GM19239 (cell line): Measurements from ENCODE around the gene SPEM1.

Experiments used
- DNase-seq: peaks from one replicate; pipeline ENCODE4 v3.0.0; 2011; ENCODE audit warnings: low spot score; ENCODE audit not compliant: insufficient read length
- FAIRE-seq: peaks from 2 replicates; lab custom pipeline; 2011; peaks lifted over from hg19 to GRCh38; lab: Jason Lieb, UNC

The SPEM1 gene

DNA sequence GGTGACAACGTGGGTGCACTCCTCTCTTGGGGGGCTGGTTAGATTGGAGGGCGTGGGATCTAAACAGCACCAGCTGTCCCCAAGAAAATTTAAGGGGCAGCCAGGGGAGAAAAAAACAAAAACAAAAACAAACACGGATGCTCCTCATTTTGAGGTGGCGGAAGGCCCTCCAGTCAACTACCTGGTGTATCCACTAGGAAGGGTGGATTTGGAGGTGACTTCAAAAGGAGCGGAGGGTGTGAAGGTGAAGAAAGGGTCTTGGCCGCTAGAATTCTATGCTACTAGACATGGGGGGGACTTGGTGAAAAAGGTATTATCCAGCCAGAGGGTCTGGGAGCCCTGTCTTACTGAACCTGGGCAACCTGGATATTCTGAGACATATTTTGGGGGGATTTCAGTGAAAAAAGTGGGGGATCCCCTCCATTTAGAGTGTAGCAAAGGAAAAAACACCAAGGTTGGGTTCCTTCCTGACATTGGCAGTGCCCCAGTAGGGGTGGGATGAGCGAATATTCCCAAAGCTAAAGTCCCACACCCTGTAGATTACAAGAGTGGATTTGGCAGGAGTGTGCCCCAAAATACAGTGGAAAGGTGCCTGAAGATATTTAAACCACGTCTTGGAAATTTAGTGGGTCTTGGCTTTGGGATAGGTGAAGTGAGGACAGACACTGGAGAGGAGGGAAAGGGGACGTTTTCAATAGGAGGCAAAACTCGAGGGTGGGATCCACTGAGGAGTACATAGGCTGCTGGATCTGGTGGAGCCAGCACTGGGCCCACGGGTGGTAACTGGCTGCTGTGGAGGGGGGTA lies 18.7 kb downstream of the SPEM1 start:
- DNase-seq (no peak), FAIRE-seq (no peak)

DNA sequence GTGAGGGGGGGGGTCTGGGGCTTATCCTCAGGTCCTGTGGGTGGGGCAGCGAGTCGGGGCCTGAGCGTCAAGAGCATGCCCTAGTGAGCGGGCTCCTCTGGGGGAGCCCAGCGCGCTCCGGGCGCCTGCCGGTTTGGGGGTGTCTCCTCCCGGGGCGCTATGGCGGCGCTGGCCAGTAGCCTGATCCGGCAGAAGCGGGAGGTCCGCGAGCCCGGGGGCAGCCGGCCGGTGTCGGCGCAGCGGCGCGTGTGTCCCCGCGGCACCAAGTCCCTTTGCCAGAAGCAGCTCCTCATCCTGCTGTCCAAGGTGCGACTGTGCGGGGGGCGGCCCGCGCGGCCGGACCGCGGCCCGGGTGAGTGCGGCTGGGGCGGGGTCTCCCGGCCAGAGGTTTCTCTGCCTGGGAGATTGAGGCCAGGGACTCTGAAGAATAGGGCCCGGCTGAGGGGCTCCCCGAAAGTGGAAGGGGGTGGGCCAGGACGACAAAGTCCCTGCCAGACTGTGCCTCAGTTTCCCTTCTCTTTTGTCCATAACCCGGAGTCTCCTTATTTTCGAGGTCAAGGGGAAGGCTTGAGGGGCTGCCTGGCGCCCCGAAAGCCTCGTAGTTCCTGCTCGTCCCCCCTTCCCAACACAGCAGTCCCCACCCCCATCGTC lies 19.5 kb downstream of the SPEM1 start, which contains the start of gene FGF11:
Gene FGF11 (plus strand): TSS at position 51 of the 651 bp plus-strand sequence. CDS start 109 bp downstream, at position 160.
- no peak for DNase-seq
- FAIRE-seq = no peak

DNA sequence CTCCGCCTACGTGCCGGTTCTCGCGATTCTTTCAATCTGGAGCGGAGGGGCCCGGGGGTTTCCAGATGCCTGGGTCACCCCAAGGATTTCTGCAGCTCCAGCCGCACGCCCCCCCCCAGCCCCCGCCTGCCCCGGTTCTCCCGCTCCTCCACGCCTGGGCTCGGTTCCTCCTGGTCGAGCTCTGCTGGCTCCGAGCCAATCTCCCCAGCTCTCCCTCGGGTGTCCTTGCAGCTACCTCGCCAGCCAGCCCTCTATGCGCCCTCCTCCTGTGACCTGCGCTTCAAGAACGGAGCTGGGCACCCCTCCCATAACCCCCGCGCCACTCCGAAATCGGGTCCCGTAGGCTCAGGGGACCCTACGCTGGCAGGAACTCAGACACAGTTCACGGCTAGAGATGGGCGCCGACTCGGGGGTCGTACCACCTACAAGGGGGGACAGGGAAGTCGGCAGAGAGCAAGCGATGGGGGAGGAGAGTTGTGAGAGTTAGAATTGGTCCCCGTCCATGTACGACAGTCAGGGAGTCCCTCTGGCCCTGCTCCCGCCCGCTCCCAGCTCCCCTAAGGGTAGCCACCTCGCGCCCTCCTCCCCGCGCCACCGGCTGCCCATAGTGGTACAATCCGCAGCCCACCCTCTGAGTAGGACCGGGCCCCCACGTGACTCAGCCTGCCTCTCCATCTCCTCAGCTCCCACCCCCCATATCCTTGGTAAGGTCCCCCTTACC lies 20.1 kb downstream of the SPEM1 start:
- FAIRE-seq (peak; percentile 87), DNase-seq (no peak)

DNA sequence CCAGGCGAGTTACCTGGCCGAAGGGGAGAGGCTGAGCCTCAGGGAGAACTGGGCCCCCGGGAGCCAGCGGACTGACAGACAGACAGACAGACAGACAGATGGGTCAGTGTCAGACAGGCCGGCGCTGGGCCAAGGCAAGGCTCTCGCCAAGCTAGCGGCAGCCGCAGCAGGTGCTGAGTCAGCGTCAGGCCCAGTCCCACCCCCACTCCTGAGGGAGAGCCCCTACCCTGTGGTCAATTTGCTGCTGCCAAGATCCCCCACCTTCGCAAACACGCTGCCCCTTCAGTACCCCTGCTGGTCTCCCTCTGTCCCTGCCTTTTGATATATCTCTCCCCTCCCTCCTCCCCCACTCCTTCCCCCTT lies 20.7 kb downstream of the SPEM1 start:
- DNase-seq = no peak
- FAIRE-seq = no peak

DNA sequence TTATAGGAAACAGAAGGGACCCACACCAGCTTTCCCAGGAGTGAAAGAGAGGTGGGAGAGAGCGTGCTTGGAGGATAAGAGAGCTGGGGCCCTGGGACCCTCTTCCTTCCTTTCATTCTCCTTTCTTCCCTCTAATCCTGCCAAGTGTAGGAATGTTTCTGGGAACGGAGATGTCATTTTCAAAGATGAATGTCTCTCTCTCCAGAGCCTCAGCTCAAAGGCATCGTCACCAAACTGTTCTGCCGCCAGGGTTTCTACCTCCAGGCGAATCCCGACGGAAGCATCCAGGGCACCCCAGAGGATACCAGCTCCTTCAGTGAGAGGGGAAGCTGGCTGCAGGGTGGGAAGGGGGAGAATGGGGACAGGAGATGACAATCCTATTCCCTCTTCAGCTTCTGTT lies 21.1 kb downstream of the SPEM1 start:
- no peak for FAIRE-seq
- DNase-seq = no peak

DNA sequence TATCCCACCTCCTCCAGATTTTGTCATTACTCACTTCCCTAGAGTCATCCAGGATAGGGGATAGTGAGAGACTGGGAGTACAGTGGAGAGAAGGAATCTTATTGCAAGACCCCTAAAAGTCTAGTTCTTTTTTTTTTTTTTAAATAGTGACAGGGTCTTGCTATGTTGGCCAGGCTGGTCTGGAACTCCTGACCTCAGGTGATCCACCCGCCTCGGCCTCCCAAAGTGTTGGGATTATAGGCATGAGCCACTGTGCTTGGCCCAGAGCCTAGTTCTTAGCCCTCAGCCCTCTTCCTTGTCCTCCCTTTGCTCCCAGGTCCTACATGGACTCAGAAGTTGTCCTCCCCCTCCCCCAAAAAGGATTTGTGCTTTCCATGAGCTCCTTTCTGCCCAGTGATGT lies 22.0 kb downstream of the SPEM1 start:
- no peak for FAIRE-seq

DNA sequence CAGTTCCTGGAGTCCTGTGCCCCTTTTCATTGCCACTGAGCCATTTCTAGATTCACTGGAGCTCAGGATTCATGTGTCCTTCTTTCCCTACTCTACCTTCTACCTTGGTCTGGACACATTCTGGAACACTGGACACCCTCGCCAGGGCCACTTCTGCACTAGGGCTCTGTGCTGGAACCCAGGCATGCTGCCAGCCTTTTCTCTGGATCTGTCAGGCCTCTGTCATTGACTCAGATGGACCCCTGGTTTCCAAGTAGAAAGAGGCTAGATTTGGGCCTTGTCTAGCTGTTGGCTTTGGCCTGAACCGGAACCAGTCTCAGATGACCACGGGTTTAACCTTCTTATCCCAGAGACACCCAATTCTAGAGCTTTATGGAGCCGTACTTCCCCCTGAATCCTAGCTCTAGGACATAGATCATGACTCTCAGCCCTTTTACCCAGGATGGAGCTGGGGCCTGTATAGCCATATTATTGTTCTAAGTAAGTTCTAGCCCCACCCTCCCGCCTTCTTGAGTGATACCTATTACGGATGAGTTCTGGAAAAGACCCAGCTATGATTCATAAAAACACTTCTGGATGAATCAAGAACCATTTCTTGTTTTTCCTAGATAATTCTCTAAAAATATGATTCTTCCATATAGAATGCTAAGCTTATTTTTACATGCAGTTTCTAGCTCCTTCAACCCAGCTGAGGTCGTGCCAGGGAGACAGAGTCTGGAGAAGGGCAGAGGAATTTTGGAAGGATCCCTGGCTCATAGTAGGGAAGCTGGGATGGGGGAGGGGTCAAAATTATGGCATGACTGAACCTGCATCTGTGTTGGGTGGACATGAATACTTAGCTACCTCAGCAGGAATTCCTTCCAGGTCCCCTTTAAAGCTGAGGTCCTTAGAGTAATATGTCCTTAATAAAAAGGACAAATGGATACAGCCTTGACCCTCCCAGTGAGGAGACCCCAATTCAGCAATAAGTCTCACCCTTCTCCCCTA lies 23.7 kb downstream of the SPEM1 start:
- DNase-seq (no peak), FAIRE-seq (no peak)

More for the DNA sequence above, 22.0 kb downstream of the SPEM1 start:
- DNase-seq = no peak

DNA sequence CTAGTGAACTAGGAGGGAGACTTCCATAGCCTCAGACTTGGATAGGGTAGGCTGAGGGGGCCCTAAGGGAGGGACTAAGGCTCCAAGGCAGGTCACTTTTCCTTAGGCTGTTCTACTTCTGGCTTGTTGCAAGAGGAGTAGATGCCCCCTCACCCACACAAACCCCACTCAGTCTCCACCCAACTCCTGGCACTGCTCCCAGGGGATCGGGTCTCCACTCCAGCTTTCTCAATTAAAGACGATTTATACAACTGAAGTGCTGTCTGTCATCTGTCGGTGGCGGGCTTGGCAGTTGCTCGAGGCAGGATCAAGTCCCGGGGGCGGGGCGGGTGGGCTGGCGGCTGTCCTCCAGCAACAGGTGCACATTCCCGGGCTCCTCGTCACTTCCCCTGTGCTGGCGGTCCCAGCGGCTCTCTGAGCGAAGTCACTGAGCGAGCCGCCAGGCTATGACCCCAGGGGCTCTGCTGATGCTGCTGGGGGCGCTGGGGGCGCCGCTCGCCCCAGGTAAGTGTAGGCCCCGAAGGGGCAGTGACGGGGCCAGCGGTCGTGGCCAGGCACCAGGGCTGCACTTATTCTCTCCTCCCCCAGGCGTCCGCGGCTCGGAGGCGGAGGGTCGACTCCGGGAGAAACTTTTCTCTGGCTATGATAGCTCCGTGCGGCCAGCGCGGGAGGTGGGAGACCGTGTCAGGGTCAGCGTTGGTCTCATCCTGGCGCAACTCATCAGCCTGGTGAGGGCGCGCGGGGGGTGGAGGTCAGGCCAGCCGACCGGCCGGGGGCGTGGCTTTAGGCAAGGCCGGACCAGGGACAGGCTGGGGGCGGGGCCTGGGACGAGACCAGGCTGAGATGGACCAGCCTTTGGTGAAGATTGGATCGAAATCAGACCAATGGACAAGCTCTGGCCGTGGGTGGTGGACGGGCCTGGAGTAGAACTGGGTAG lies 24.8 kb downstream of the SPEM1 start, which contains the start of gene CHRNB1:
Gene CHRNB1 (plus strand): TSS at position 380 of the 937 bp plus-strand sequence. CDS start 67 bp downstream, at position 447.
- FAIRE-seq (peak; percentile 69), DNase-seq (peak; percentile 66)

DNA sequence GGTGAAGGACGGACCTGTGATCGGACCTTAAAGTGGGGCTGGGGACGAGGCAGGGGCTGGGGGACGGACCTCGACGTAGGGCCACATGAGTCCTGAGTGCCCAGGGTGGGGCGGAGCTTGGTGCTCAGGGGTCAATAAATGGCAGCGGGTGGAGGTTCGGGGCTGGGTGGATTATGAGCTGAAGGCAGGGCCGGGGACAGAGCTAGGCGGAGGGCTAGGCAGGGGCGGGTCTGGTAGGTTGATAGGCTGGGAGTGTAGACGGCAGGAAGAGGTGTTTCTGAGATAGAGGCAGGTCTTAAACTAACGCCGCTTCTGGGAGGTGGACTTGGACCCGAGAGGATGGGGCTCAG lies 25.5 kb downstream of the SPEM1 start:
- no peak for DNase-seq
- FAIRE-seq = peak; percentile 40

DNA sequence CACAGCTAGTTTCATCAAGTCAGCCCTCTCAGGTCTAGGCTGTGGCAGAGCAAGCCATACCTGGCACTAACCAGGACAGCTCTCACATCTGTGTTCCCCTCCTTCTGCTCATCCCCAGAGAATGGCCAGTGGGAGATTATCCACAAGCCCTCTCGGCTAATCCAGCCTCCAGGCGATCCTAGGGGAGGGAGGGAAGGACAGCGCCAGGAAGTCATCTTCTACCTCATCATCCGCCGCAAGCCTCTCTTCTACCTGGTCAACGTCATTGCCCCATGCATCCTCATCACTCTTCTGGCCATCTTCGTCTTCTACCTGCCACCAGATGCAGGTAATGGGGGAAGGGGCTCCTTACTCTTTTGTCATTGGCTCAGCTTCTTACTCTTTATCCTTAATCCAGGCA lies 28.3 kb downstream of the SPEM1 start:
- DNase-seq = no peak
- no peak for FAIRE-seq

DNA sequence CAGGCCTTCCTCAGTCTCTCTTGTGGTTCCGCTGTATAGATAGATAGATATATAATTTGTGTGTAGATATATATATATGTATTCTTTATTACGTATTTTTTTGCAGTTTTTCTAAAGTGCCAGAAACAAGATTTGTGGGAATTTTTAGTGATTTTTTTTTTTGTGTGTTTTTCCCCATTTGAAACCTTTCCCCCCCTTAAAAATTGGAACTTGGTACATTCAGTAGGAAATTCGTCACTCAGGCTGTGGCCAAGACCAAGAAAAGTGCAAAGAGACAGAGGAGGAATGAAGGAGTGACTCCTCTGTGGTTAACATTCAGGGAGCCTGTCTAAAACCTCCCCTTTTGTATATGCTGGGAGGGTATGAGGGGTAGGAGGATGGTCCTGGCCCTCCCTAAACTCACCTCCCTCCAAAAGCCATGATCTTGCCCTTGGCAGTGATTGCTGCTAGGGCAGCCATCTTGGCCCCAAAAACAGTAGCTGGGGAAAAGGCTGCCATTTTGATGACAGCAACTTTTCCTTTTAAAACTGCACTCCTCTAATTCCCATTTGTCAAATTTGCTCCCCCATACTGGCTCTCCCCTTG lies 39.9 kb downstream of the SPEM1 start:
- FAIRE-seq = no peak
- no peak for DNase-seq

DNA sequence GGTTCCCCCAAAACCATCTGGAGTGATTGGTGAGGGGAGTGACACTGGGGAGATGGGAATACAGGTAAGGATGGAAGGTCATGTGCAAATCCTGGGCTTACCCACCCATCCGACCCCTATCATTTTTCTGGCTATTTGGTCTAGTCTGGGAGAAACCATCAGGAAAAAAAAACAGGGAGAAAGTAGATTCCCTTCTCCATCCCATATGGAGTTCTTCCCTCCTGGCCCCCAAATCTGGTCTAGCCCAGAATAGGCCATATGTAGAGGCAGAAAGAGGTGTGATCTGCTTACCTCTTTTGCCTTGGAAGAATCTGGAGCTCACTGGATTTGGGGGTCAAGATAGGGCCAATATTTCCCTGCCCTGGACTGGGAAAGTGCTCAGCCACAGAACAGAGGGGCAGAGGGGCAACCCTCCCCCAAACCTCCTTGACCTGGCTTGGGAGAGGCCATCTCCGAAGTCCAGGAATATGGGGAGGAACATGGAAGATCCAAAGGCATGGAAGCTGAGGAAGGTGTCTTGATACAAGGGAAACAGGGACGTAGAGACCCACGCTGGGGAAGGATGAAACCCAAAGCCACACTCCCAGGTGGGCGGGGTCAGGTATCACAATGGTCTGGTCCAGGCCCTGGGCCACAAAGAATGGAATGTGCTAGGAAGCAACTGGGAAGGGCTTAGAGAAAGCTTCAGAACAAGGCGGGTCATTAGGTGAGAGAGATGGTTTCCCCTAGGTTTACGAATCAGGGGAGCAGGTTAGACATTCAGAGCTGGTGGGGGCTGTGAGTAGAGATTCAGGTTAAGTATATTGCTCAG lies 40.9 kb downstream of the SPEM1 start:
- FAIRE-seq (no peak), DNase-seq (no peak)

DNA sequence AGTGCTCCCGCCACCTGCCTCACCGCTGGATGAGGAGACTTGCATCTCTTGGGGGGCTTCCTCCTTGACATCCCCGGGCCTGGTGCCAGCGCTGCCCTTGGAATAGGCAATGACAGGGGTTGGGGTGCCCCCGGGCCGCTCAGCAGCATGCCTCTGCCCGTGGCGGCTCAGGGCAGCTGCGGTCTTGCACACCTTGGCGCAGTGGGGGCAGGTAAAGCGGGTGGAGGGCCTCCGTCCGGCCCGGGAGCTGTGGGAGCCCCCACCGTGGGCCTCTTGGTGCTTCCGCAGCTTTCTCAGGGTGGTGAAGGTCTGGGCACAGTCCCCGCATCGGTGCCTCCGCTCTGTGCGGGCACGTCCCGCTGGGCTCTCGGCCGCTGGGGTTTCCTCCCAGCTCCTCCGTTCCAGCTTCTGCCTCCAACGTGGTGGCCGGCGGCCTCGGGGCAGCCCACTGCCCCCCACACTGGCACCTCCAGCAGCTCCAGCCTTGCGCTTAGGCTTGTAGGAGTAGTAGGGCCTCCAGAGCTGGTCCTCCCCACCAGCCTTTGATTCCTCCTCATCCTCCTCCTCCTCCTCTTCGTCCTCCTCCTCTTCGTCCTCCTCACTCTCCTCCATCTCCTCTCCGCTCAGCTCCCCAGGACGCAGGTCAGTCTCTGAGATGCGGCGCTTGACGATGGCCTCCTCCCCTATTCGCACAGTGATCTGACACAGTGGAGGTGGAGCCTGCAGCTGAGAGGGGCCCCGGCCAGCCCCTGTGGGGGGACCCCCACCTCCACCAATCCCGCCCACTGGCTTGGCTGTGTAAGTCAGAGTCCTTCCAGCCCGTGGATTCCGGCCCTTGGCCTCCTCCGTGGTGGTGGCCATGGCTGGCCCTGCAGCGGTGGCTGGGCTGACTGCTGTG lies 42.6 kb downstream of the SPEM1 start:
- DNase-seq (no peak), FAIRE-seq (no peak)

DNA sequence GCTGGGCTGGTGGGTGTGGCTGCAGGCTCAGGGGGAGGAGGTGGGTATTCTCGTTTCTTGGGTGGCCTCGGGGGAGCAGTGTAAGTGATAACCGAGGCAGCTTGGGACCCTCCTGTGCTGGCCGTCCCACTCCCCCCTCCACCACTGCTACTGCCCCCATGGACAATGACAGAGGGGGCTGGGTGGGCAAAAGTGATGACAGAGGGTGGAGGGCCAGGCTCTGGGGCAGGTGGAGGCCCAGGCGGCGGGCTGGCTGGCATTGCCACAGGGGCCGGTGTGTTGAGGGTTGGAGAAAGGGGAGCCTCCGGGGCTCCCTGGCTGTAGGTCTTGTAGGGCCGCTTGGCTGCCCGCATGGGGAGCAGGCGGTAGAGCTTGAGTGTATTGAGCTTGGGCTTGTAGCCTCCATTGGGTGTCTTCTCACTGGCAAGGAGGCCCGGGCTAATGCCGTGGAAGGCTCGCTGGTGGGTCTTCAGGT lies 43.3 kb downstream of the SPEM1 start:
- FAIRE-seq (no peak), DNase-seq (no peak)

DNA sequence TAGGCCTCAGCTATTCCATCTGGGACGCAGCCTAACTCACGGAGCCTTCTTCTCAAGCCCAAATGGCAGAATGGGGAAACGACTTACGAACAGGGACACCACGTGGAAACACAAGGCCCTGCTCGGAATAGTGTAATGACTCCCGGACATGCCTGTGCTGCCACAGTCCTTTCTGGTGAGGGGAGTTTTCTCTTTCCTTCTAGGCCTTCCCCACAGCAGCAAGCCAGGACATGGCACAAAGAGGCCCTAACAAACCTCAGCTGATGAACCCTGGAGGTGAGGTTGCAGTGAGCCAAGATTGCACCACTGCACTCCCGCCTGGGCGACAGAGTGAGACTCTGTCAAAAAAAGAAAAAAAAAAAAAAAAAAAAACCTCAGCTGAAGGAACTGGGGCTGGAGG lies 44.0 kb downstream of the SPEM1 start:
- FAIRE-seq = no peak

DNA sequence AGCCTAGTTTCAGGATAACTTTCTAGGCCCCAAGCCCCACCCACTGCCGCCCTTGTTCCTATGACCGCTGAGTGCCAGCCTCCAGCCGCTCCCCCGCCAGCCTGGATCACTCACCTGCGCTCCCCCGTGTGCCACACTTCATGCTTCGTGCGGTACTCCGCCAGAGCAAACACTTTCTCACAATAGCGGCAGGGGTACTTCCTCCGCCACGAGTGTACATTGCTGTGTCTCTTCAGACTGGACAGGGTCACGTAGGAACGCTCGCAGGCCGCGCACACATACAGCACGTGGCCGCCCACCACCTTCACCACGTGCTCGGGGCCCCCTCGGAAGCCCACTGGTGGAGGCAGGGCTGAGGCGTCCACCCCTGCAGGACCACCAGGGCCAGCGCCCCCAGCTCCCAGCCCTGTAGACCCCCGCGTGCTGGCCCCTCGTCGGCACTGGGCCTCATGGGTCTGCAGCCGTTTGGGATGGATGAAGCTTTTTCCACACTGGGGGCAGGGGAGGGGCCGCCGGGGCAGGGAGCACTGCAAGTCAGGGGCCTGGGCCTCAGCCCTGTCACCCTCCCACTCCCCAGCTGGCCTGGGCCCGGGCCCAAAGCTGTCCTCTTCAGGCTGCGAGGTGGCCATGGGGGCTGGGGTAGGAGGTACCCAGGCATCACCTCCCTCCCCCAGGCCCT lies 45.6 kb downstream of the SPEM1 start:
- DNase-seq = no peak
- no peak for FAIRE-seq

More for the DNA sequence above, 44.0 kb downstream of the SPEM1 start:
- DNase-seq = no peak
